Upper lobe of left lung (tissue), 6 donors: Measurements from ENCODE around the gene SUN1. TPM values are rescaled to one million over a fixed set of nuclear protein-coding genes. Genes with fewer than 3 reads are reported as not detected.

Experiments used
- ATAC-seq, 2 donors: fragments of 200-7000 bp; cut with Tn5 transposase; one replicate each; pipeline ENCODE4 v1.9.1; 2022; ENCODE audit warnings: mild to moderate bottlenecking in 2 of 2, moderate library complexity in 2 of 2; ENCODE audit not compliant: low FRiP score in 2 of 2
- DNase-seq, 2 donors: peaks; one replicate each; pipeline ENCODE4 v3.0.0-alpha.2; 2019 to 2020
- H3K27ac ChIP-seq, 4 donors: fragments of 200-600 bp; sonication (generic); one replicate each; pipeline ENCODE4 v1.5.1; 2016 to 2019
- H3K27me3 ChIP-seq, 4 donors: fragments of 200-600 bp; sonication (generic); one replicate each; pipeline ENCODE4 v1.5.1; 2017 to 2019
- H3K36me3 ChIP-seq, 4 donors: fragments of 200-600 bp; sonication (generic); one replicate each; pipeline ENCODE4 v1.5.1; 2016 to 2019
- H3K4me1 ChIP-seq, 4 donors: fragments of 200-600 bp; sonication (generic); one replicate each; pipeline ENCODE4 v1.5.1; 2018 to 2019
- H3K4me3 ChIP-seq, 4 donors: fragments of 200-600 bp; sonication (generic); one replicate each; pipeline ENCODE4 v1.5.1; 2017 to 2019; ENCODE audit warnings: mild to moderate bottlenecking in 2 of 4, moderate library complexity in 1 of 4
- H3K9me3 ChIP-seq, 4 donors: fragments of 200-600 bp; sonication (generic); one replicate each; pipeline ENCODE4 v1.5.1; 2018 to 2019
- EP300 ChIP-seq, 4 donors: sonication (generic); formaldehyde crosslinking; IDR thresholded peaks; one replicate each; pipeline ENCODE4 v1.5.1; 2017; ENCODE audit warnings: antibody characterized with exemption in 4 of 4, control low read depth in 2 of 4
- POLR2A ChIP-seq, 4 donors: fragments of 450-650 bp; IDR thresholded peaks; one replicate each; pipeline ENCODE4 v1.5.1; 2016 to 2017; ENCODE audit warnings: antibody characterized with exemption in 4 of 4, mild to moderate bottlenecking in 2 of 4
- POLR2AphosphoS5 ChIP-seq, 2 donors: sonication (generic); formaldehyde crosslinking; IDR thresholded peaks; one replicate each; pipeline ENCODE4 v1.5.1; 2017; ENCODE audit warnings: antibody characterized with exemption in 2 of 2
- WGBS, 2 donors: methylation state at CpG; one replicate each; pipeline ENCODE4 v1.1.5; 2017 to 2018; 5-methylcytosine and 5-hydroxymethylcytosine counted together
- total RNA-seq, 6 donors: library from RNA; depleted of rRNA in 4 of 6; stranded (reverse); fragments of >200 nt in 4 of 6; gene quantifications; one replicate each; pipeline versions ENCODE4 v1.1.0 to v1.2.1, GENCODE V29; 2016 to 2021
- TF ChIP-seq, protein P1 (sequence below), 6 experiments: fragments of 450-650 bp in 4 of 6; fragments of 200-600 bp in 2 of 6; sonication (generic) in 2 of 6; IDR thresholded peaks; one replicate each; pipeline ENCODE4 v1.5.1; 2016 to 2019; ENCODE audit warnings: antibody characterized with exemption in 6 of 6
- donor health status: DM: no; HTN: no; CAD: no; lungs with moderate emphysema.
- donor health status: DM: no; HTN: yes; CAD: no; lungs with severe emphysema.

The SUN1 gene
- total RNA-seq, 6 donors from 2014 or later, result 107 to 196 (median 127) TPM

- ATAC-seq (peak in 1 of 2 donors; percentile 39), DNase-seq (peak; percentile 42 to 76)
- 66 to 79% methylated on average over 11 to 24 of the region's 31 CpGs for WGBS, 2 donors
- TF ChIP-seq POLR2AphosphoS5 (IDR thresholded peaks at IDR 0.05) (no peak), EP300 (IDR thresholded peaks at IDR 0.05) (no peak)
- TF ChIP-seq, protein P1, sequence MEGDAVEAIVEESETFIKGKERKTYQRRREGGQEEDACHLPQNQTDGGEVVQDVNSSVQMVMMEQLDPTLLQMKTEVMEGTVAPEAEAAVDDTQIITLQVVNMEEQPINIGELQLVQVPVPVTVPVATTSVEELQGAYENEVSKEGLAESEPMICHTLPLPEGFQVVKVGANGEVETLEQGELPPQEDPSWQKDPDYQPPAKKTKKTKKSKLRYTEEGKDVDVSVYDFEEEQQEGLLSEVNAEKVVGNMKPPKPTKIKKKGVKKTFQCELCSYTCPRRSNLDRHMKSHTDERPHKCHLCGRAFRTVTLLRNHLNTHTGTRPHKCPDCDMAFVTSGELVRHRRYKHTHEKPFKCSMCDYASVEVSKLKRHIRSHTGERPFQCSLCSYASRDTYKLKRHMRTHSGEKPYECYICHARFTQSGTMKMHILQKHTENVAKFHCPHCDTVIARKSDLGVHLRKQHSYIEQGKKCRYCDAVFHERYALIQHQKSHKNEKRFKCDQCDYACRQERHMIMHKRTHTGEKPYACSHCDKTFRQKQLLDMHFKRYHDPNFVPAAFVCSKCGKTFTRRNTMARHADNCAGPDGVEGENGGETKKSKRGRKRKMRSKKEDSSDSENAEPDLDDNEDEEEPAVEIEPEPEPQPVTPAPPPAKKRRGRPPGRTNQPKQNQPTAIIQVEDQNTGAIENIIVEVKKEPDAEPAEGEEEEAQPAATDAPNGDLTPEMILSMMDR (IDR thresholded peaks at IDR 0.05), result peak in 1 of 6 experiments; percentile 4
- Histone ChIP-seq H3K36me3 (peaks cover 0 to 3% (median 0%) of the 10 kb centered on the region in 4 donors), H3K27ac (no peak overlapping the region), H3K27me3 (no peaks in the 10 kb centered on the region), H3K9me3 (no peaks in the 10 kb centered on the region), H3K4me3 (no peak overlapping the region), H3K4me1 (peaks cover 0 to 18% (median 5%) of the 10 kb centered on the region in 4 donors)
Measured at GRCh38 chr7:913736-914520, 81.7 kb downstream of the SUN1 start.

DNA sequence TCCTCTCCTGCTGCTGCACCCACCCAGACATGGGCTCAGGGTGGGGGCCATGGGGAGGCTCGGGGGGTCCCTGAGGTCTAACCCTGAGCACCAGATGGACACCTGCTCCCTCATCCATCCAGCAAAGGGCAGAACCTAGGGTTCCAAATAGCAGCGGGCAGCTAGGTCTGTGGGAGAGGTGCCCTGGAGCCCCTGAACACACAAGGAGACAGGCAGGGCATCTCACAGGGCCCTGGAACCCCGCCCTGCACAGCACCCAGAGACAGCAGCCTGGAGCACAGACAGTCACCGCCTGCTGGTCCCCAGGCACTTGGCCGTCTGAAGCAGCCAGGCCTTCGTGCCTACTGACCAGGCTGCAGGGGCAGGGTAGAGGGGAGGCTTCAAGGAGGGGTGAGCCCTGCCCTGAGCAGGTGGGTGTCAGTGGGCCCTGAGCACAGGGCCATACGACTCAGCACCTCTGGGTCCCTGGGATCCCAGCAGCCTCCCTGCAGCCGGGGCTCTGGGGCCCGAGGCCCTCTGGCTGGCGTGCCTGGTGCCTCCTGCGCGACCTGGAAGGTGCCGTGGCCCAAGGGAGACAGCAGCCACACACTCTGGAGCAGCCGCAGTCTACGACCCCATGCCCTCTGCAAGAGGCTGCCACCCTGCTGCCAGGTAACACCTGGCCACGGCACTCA lies 82.4 kb downstream of the SUN1 start:
- DNase-seq (peak in 1 of 2 donors; percentile 57), ATAC-seq (no peak)
- H3K36me3 ChIP-seq, result peaks cover 0 to 3% (median 0%) of the 10 kb centered on the region in 4 donors
- 85 to 87% methylated on average over 2 to 7 of the region's 16 CpGs for WGBS, 2 donors
- no peak overlapping the region for H3K4me3 ChIP-seq
- H3K27me3 ChIP-seq, result no peaks in the 10 kb centered on the region
- no peaks in the 10 kb centered on the region for H3K9me3 ChIP-seq
- TF ChIP-seq, protein P1 (IDR thresholded peaks at IDR 0.05), result no peak
- no peak for TF ChIP-seq EP300 (IDR thresholded peaks at IDR 0.05)
- TF ChIP-seq POLR2A (IDR thresholded peaks at IDR 0.05), result no peak
- TF ChIP-seq POLR2AphosphoS5 (IDR thresholded peaks at IDR 0.05), result no peak
- peaks cover 0 to 12% (median under 1%) of the 10 kb centered on the region in 4 donors for H3K4me1 ChIP-seq
- no peak overlapping the region for H3K27ac ChIP-seq

DNA sequence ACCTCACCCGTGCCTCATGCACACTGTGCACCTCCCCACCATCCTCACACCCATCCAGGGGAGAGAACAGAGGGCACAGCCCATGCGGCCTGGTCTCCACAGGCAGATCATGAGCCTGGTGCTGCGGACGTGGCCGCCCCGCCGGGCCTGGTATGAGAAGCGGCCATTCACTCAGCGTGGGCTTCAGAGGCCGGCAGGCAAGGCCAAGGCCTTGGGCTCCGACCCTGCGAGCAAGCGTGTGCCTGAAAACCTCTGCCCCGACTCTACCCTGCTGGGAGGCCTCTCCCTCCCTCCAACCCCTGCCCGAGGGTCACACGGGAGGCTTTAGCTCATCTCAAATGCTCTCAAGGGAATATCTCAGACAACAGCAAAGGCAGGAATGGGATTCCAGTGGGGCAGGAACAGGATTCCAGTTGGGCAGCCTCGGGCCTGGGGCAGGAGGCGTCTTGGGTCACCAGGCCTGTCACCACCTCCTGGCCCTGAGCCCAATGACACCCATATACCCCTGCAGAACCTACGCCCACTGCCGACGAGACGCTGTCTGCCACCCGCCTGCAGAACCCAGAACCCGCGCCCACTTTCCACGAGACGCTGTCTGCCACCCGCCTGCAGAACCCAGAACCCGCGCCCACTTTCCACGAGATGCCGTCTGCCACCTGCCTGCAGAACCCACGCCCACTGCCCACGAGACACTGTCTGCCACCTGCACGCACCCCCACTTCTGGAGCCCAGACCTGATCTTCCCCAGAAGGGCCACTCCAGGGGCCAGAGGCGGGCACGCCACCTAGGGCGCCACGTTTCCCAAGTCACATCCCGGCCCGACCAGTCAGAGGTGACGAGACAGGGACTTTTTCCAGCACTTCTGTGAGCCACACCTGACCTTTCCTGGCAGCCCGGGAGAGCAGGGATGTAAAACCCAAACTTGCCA lies 83.3 kb downstream of the SUN1 start:
- H3K4me1 ChIP-seq, result peaks cover 0 to 3% (median 0%) of the 10 kb centered on the region in 4 donors
- DNase-seq (peak in 1 of 2 donors; percentile 84), ATAC-seq (no peak)
- H3K27ac ChIP-seq, result no peak overlapping the region
- H3K4me3 ChIP-seq, result no peak overlapping the region
- H3K27me3 ChIP-seq, result no peaks in the 10 kb centered on the region
- H3K9me3 ChIP-seq, result no peaks in the 10 kb centered on the region
- peaks cover 0 to 3% (median 0%) of the 10 kb centered on the region in 4 donors for H3K36me3 ChIP-seq
- TF ChIP-seq, protein P1 (IDR thresholded peaks at IDR 0.05), result no peak
- TF ChIP-seq EP300 (IDR thresholded peaks at IDR 0.05), result no peak
- no peak for TF ChIP-seq POLR2A (IDR thresholded peaks at IDR 0.05)
- 88 to 90% methylated on average over 31 to 42 of the region's 43 CpGs for WGBS, 2 donors

- no peak overlapping the region for H3K4me3 ChIP-seq
- peaks cover 0 to 3% (median 0%) of the 10 kb centered on the region in 4 donors for H3K4me1 ChIP-seq
- no peak overlapping the region for H3K27ac ChIP-seq
- ATAC-seq (no peak), DNase-seq (peak in 1 of 2 donors; percentile 61)
- TF ChIP-seq EP300 (IDR thresholded peaks at IDR 0.05) (no peak), POLR2AphosphoS5 (IDR thresholded peaks at IDR 0.05) (no peak), POLR2A (IDR thresholded peaks at IDR 0.05) (no peak)
- TF ChIP-seq, protein P1 (IDR thresholded peaks at IDR 0.05), result no peak
- 61 to 76% methylated on average over 12 of the region's 17 CpGs for WGBS, 2 donors
- no peaks in the 10 kb centered on the region for H3K27me3 ChIP-seq
- H3K9me3 ChIP-seq, result no peaks in the 10 kb centered on the region
- H3K36me3 ChIP-seq, result peaks cover 0 to 3% (median 0%) of the 10 kb centered on the region in 4 donors
Measured at GRCh38 chr7:916291-916941, 84.1 kb downstream of the SUN1 start.
